Esophagus squamous epithelium (tissue), 4 donors: ENCODE results near the gene CTNNA2.

Source experiments
- CTCF ChIP-seq, 6 experiments: fragments of 450-650 bp in 4 of 6; fragments of 200-600 bp in 2 of 6; sonication (generic) in 2 of 6; IDR thresholded peaks; one replicate each; pipeline ENCODE4 v1.5.1; 2016 to 2019; ENCODE audit warnings: antibody characterized with exemption in 6 of 6, mild to moderate bottlenecking in 4 of 6, moderate library complexity in 4 of 6
- POLR2A ChIP-seq, 4 donors: fragments of 450-650 bp; IDR thresholded peaks; one replicate each; pipeline ENCODE4 v1.6.1; 2017; ENCODE audit warnings: antibody characterized with exemption in 4 of 4, mild to moderate bottlenecking in 4 of 4, moderate library complexity in 3 of 4

- no peak for TF ChIP-seq CTCF (IDR thresholded peaks at IDR 0.05)
- no peak for TF ChIP-seq POLR2A (IDR thresholded peaks at IDR 0.05)
Measured at GRCh38 chr2:79977792-79978191, 464.9 kb downstream of the CTNNA2 start.
